ENCODE data around the gene ARHGEF4. TPM values are rescaled to one million over a fixed set of nuclear protein-coding genes. Genes with fewer than 3 reads are reported as not detected.

The ARHGEF4 gene
- total and polyA plus RNA-seq, 10 of the 15 experiments (the other 5 are each of a cell fraction or from before 2014, with no cell fraction given), result 0.02 to 0.24 (median 0.16) TPM; not detected in 6

DNA sequence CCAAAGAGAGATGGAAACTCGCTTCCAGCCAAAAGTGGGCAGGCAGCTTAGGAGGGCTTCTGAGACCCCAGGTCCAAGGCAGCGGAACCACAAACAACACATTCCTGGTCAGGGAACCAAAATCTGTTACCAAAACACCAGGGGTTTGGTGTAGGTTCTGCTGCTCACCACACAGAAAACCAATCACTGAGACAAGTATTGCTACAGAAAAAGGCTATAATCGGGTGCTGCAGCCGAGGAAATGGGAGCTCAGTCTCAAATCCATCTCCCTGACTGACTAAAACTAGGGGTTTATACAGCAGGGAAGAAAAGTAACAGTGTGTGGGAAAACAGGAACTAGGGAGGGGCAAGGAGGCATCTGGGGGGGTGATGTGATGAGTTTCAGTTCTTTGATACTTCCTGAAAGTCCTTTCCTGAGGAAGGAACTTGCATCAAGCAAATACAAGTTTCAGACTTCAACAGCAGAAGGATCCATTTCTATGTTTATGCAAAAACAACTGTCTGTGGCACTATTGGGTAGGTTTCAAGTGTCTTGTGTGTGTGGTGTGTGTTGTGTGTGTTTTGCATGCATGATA, 148.6 kb downstream of the ARHGEF4 start (continued):
- TF ChIP-seq SUZ12 (IDR thresholded peaks at IDR 0.05; ENCODE audit: unreplicated experiment) (no peak), LARP7 (IDR thresholded peaks at IDR 0.05) (no peak), RELA (IDR thresholded peaks at IDR 0.05; ENCODE audit: borderline replicate concordance, partially characterized antibody) (no peak), RAD51 (IDR thresholded peaks at IDR 0.05) (no peak)
- TF ChIP-seq, protein P1, sequence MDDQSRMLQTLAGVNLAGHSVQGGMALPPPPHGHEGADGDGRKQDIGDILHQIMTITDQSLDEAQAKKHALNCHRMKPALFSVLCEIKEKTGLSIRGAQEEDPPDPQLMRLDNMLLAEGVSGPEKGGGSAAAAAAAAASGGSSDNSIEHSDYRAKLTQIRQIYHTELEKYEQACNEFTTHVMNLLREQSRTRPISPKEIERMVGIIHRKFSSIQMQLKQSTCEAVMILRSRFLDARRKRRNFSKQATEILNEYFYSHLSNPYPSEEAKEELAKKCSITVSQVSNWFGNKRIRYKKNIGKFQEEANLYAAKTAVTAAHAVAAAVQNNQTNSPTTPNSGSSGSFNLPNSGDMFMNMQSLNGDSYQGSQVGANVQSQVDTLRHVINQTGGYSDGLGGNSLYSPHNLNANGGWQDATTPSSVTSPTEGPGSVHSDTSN (IDR thresholded peaks at IDR 0.05; ENCODE audit: insufficient replicate concordance, low read depth, low read length), result no peak
- TF ChIP-seq, protein P2, sequence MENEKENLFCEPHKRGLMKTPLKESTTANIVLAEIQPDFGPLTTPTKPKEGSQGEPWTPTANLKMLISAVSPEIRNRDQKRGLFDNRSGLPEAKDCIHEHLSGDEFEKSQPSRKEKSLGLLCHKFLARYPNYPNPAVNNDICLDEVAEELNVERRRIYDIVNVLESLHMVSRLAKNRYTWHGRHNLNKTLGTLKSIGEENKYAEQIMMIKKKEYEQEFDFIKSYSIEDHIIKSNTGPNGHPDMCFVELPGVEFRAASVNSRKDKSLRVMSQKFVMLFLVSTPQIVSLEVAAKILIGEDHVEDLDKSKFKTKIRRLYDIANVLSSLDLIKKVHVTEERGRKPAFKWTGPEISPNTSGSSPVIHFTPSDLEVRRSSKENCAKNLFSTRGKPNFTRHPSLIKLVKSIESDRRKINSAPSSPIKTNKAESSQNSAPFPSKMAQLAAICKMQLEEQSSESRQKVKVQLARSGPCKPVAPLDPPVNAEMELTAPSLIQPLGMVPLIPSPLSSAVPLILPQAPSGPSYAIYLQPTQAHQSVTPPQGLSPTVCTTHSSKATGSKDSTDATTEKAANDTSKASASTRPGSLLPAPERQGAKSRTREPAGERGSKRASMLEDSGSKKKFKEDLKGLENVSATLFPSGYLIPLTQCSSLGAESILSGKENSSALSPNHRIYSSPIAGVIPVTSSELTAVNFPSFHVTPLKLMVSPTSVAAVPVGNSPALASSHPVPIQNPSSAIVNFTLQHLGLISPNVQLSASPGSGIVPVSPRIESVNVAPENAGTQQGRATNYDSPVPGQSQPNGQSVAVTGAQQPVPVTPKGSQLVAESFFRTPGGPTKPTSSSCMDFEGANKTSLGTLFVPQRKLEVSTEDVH (IDR thresholded peaks at IDR 0.05; ENCODE audit: low read depth, partially characterized antibody), result no peak

DNA sequence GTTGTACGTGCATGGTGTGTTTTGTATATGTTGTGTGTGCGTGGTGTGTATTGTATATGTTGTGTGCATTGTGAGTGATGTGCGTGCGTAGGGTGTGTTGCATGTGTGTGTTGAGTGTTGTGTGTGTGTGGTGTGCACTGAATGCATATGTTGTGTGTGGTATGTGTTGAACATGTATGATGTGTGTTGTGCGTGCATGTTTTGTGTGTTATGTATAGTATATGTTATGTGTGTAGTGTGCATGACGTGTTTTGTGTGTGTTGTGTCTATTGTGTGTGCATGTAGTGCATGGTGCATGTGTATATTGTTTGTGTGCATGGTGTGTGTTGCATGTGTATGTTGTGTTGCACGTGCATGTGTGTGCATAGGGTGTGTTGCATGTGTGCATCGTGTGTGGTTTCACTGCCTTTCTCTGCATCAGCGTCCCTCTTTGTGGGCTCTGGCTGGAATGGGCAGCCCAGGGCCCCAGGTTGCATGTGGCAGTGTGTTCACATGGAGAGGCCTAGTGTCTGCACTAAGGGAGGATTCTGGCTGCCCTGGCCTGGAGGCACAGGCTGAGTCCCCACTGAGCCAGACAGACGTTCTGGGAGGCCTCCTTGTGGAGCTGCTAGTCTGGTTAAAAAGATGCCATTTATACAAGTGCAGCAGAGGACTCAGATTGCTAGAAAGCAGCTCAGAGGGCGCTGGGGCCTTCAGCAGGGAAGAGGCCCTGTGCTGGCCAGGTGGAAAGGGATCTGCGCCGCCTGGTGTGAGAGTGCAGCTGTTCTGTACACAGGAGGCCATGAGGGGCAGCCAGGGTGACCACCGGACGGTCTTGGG, 149.3 kb downstream of the ARHGEF4 start:
- H3K9ac ChIP-seq (ENCODE audit: control insufficient read depth, insufficient read depth, low read length), result no peak overlapping the region
- H3K79me2 ChIP-seq (ENCODE audit: control insufficient read depth, insufficient read depth, low read length), result no peaks in the 10 kb centered on the region
- H3K36me3 ChIP-seq (ENCODE audit: control insufficient read depth in 2 of 2, insufficient read depth in 2 of 2, low read length in 1 of 2), result no peaks in the 10 kb centered on the region
- FAIRE-seq (no peak), DNase-seq (ENCODE audit: low read depth, low spot score) (no peak), ATAC-seq (no peak)
- intact Hi-C loops (cut with micrococcal nuclease; ENCODE audit: unreplicated experiment), result no loop called here
- 61% methylated on average over 15 of the region's 15 CpGs for WGBS (ENCODE audit: insufficient coverage, insufficient replicate concordance, low lambda C conversion rate, missing lambda C conversion rate)
- in situ Hi-C loops (cut with MboI), result no loop called here
- H2AFZ ChIP-seq (ENCODE audit: control insufficient read depth, low read depth, low read length), result no peak overlapping the region
- ChIA-PET CTCF (no interaction called here), SMC1A (ENCODE audit: uncharacterized antibody, unreplicated experiment) (no interaction called here), POLR2A (no interaction called here), RAD21 (ENCODE audit: unreplicated experiment) (interaction anchor here (0.6 kb wide), 1 partner anchor 125 kb away, joined by 3 read pairs; no protein-coding TSS in a partner anchor)
- no peaks in the 10 kb centered on the region for H4K20me1 ChIP-seq (ENCODE audit: control insufficient read depth, insufficient read depth)
- no peaks in the 10 kb centered on the region; the same call in 2 of the 3 replicates for H3K9me3 ChIP-seq (replicated peaks; ENCODE audit: control insufficient read depth, insufficient read depth, low read length)
- no TSS peak for BruUV-seq (replicated peaks)
- H3K4me1 ChIP-seq (ENCODE audit: control insufficient read depth, insufficient read depth, low read length), result no peaks in the 10 kb centered on the region
- H3K4me2 ChIP-seq (ENCODE audit: control insufficient read depth, insufficient read depth), result no peak overlapping the region
- TF ChIP-seq MEF2B (IDR thresholded peaks at IDR 0.05; ENCODE audit: partially characterized antibody, poor library complexity, severe bottlenecking) (no peak), CEBPB (IDR thresholded peaks at IDR 0.05; ENCODE audit: borderline replicate concordance in 1 of 2, low read depth in 2 of 2, low read length in 2 of 2) (no peak), RELA (IDR thresholded peaks at IDR 0.05; ENCODE audit: borderline replicate concordance, partially characterized antibody) (no peak), NRF1 (conservative IDR thresholded peaks at IDR 0.05; ENCODE audit: low read depth, low read length) (no peak), ZNF274 (IDR thresholded peaks at IDR 0.05; ENCODE audit: insufficient read depth, insufficient read length) (no peak), CHD4 (IDR thresholded peaks at IDR 0.05) (no peak), CREB1 (IDR thresholded peaks at IDR 0.05; ENCODE audit: low read depth) (no peak)
- TF ChIP-seq, protein P3, sequence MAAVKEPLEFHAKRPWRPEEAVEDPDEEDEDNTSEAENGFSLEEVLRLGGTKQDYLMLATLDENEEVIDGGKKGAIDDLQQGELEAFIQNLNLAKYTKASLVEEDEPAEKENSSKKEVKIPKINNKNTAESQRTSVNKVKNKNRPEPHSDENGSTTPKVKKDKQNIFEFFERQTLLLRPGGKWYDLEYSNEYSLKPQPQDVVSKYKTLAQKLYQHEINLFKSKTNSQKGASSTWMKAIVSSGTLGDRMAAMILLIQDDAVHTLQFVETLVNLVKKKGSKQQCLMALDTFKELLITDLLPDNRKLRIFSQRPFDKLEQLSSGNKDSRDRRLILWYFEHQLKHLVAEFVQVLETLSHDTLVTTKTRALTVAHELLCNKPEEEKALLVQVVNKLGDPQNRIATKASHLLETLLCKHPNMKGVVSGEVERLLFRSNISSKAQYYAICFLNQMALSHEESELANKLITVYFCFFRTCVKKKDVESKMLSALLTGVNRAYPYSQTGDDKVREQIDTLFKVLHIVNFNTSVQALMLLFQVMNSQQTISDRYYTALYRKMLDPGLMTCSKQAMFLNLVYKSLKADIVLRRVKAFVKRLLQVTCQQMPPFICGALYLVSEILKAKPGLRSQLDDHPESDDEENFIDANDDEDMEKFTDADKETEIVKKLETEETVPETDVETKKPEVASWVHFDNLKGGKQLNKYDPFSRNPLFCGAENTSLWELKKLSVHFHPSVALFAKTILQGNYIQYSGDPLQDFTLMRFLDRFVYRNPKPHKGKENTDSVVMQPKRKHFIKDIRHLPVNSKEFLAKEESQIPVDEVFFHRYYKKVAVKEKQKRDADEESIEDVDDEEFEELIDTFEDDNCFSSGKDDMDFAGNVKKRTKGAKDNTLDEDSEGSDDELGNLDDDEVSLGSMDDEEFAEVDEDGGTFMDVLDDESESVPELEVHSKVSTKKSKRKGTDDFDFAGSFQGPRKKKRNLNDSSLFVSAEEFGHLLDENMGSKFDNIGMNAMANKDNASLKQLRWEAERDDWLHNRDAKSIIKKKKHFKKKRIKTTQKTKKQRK (IDR thresholded peaks at IDR 0.05; ENCODE audit: low read depth, low read length), result no peak
- no peak overlapping the region for H3K27ac ChIP-seq (ENCODE audit: control insufficient read depth, insufficient read depth)
- H3K4me3 ChIP-seq, result no peak overlapping the region
- no peaks in the 10 kb centered on the region for H3K27me3 ChIP-seq (replicated peaks in 1 of 2; ENCODE audit: control insufficient read depth in 2 of 2, insufficient read depth in 2 of 2, low read length in 1 of 2)
